Dedifferentiated amniotic fluid mesenchymal stem cell (primary cell): ENCODE measurements around the gene CASQ1.
A peak's percentile ranks its signal among the peaks of the same experiment; 100 is the strongest.

Experiments used
- DNase-seq: peaks from one replicate; pipeline ENCODE4 v3.0.0-alpha.2; 2016; ENCODE audit errors: extremely low spot score

The CASQ1 gene

GRCh38 chr1:160168609-160169369, 21.6 kb upstream of the CASQ1 start:
- no peak for DNase-seq

- DNase-seq: no peak
Measured at GRCh38 chr1:160169553-160170399, 20.6 kb upstream of the CASQ1 start.

- no peak for DNase-seq
Measured at GRCh38 chr1:160171354-160171753, 19.0 kb upstream of the CASQ1 start.

GRCh38 chr1:160171980-160172379, 18.4 kb upstream of the CASQ1 start:
- DNase-seq: no peak

GRCh38 chr1:160177231-160177630, 13.1 kb upstream of the CASQ1 start:
- no peak for DNase-seq

- no peak for DNase-seq
Measured at GRCh38 chr1:160177667-160178066, 12.7 kb upstream of the CASQ1 start.

GRCh38 chr1:160178731-160179130, 11.6 kb upstream of the CASQ1 start:
- DNase-seq: no peak

- no peak for DNase-seq
Measured at GRCh38 chr1:160179336-160179735, 11.0 kb upstream of the CASQ1 start.

- DNase-seq: no peak
Measured at GRCh38 chr1:160186246-160186645, 4.1 kb upstream of the CASQ1 start.

GRCh38 chr1:160186729-160187128, 3.6 kb upstream of the CASQ1 start:
- DNase-seq: no peak

GRCh38 chr1:160187407-160187806, 3.0 kb upstream of the CASQ1 start:
- no peak for DNase-seq

GRCh38 chr1:160188341-160188740, 2.0 kb upstream of the CASQ1 start:
- no peak for DNase-seq

GRCh38 chr1:160191756-160192155, 1.4 kb downstream of the CASQ1 start:
- no peak for DNase-seq

GRCh38 chr1:160192234-160192633, 1.9 kb downstream of the CASQ1 start:
- no peak for DNase-seq

- peak; percentile 78 for DNase-seq
Measured at GRCh38 chr1:160193091-160193819, 2.9 kb downstream of the CASQ1 start.

- no peak for DNase-seq
Measured at GRCh38 chr1:160193832-160194736, 3.7 kb downstream of the CASQ1 start.

- DNase-seq: no peak
Measured at GRCh38 chr1:160194737-160195059, 4.3 kb downstream of the CASQ1 start.

GRCh38 chr1:160196143-160196542, 5.8 kb downstream of the CASQ1 start:
- no peak for DNase-seq

GRCh38 chr1:160197231-160197630, 6.9 kb downstream of the CASQ1 start:
- no peak for DNase-seq

GRCh38 chr1:160200786-160201185, 10.4 kb downstream of the CASQ1 start:
- DNase-seq: no peak

GRCh38 chr1:160204526-160205241, 14.3 kb downstream of the CASQ1 start:
- DNase-seq: no peak
